ENCODE data around the gene BBIP1. TPM values are rescaled to one million over a fixed set of nuclear protein-coding genes. Genes with fewer than 3 reads are reported as not detected.

Gene BBIP1
- total RNA-seq, 1 experiment from 2014 or later, result 12.0 TPM

- ChIA-PET CTCF (no interaction called here), POLR2A (ENCODE audit: unreplicated experiment) (no interaction called here)
- no TSS peak for BruUV-seq (replicated peaks)
- no peak overlapping the region for H3K4me2 ChIP-seq (ENCODE audit: low read length)
- peaks cover 28% of the 10 kb centered on the region for H3K79me2 ChIP-seq (ENCODE audit: low read length)
- H3F3A ChIP-seq (ENCODE audit: low read length, unreplicated experiment), result no peaks in the 10 kb centered on the region
- no peaks in the 10 kb centered on the region for H3K27me3 ChIP-seq (ENCODE audit: low read length)
- H3K9me2 ChIP-seq (replicated peaks; ENCODE audit: low read length), result no peaks in the 10 kb centered on the region
- no peak overlapping the region for H2AFZ ChIP-seq (ENCODE audit: low read length)
- H3K9ac ChIP-seq (ENCODE audit: low read length), result no peak overlapping the region
- H3K4me1 ChIP-seq (ENCODE audit: insufficient read depth, low read length), result no peaks in the 10 kb centered on the region
- H3K36me3 ChIP-seq (ENCODE audit: low read depth, low read length), result no peaks in the 10 kb centered on the region
- no peaks in the 10 kb centered on the region for H3K9me3 ChIP-seq (ENCODE audit: low read length)
- TF ChIP-seq CTCF (conservative IDR thresholded peaks at IDR 0.05; ENCODE audit: low read depth, low read length) (no peak), EZH2phosphoT487 (IDR thresholded peaks at IDR 0.05; ENCODE audit: borderline replicate concordance, low read length) (no peak), EZH2 (IDR thresholded peaks at IDR 0.05; ENCODE audit: low read length, unreplicated experiment) (no peak)
- intact Hi-C loops (cut with micrococcal nuclease), result no loop called here
- H3K27ac ChIP-seq (ENCODE audit: low read length), result no peak overlapping the region
- no peak for DNase-seq
- no peak for ATAC-seq
- no peaks in the 10 kb centered on the region for H4K20me1 ChIP-seq (ENCODE audit: low read length)
- H3K4me3 ChIP-seq (ENCODE audit: low read length), result no peak overlapping the region
Measured at GRCh38 chr10:110964681-110965080, 45.7 kb upstream of the BBIP1 start.

GRCh38 chr10:110963162-110963561 lies 44.2 kb upstream of the BBIP1 start:
- Histone ChIP-seq H3F3A (ENCODE audit: low read length, unreplicated experiment) (no peaks in the 10 kb centered on the region), H4K20me1 (ENCODE audit: low read length) (no peaks in the 10 kb centered on the region), H3K4me1 (ENCODE audit: insufficient read depth, low read length) (no peaks in the 10 kb centered on the region), H3K27me3 (ENCODE audit: low read length) (no peaks in the 10 kb centered on the region), H3K9ac (ENCODE audit: low read length) (no peak overlapping the region), H3K27ac (ENCODE audit: low read length) (no peak overlapping the region), H3K4me3 (ENCODE audit: low read length) (no peak overlapping the region), H3K9me3 (ENCODE audit: low read length) (no peaks in the 10 kb centered on the region), H2AFZ (ENCODE audit: low read length) (no peak overlapping the region), H3K4me2 (ENCODE audit: low read length) (no peak overlapping the region), H3K36me3 (ENCODE audit: low read depth, low read length) (no peaks in the 10 kb centered on the region), H3K79me2 (ENCODE audit: low read length) (peaks cover 28% of the 10 kb centered on the region), H3K9me2 (replicated peaks; ENCODE audit: low read length) (no peaks in the 10 kb centered on the region)
- BruUV-seq (replicated peaks), result no TSS peak
- TF ChIP-seq CTCF (conservative IDR thresholded peaks at IDR 0.05; ENCODE audit: low read depth, low read length) (no peak), EZH2 (IDR thresholded peaks at IDR 0.05; ENCODE audit: low read length, unreplicated experiment) (no peak), EZH2phosphoT487 (IDR thresholded peaks at IDR 0.05; ENCODE audit: borderline replicate concordance, low read length) (no peak)
- DNase-seq (no peak), ATAC-seq (no peak)
- POLR2A ChIA-PET (ENCODE audit: unreplicated experiment), result no interaction called here
- CTCF ChIA-PET, result no interaction called here
- intact Hi-C loops (cut with micrococcal nuclease), result no loop called here

GRCh38 chr10:110962443-110962842 lies 43.5 kb upstream of the BBIP1 start:
- Histone ChIP-seq H3K4me3 (ENCODE audit: low read length) (no peak overlapping the region), H2AFZ (ENCODE audit: low read length) (no peak overlapping the region), H3K27ac (ENCODE audit: low read length) (no peak overlapping the region), H3K9me3 (ENCODE audit: low read length) (no peaks in the 10 kb centered on the region), H3K27me3 (ENCODE audit: low read length) (no peaks in the 10 kb centered on the region), H3K9me2 (replicated peaks; ENCODE audit: low read length) (no peaks in the 10 kb centered on the region), H3K79me2 (ENCODE audit: low read length) (peaks cover 30% of the 10 kb centered on the region), H3K9ac (ENCODE audit: low read length) (no peak overlapping the region), H3K4me1 (ENCODE audit: insufficient read depth, low read length) (no peaks in the 10 kb centered on the region), H3K4me2 (ENCODE audit: low read length) (no peak overlapping the region), H3K36me3 (ENCODE audit: low read depth, low read length) (no peaks in the 10 kb centered on the region), H3F3A (ENCODE audit: low read length, unreplicated experiment) (no peaks in the 10 kb centered on the region), H4K20me1 (ENCODE audit: low read length) (no peaks in the 10 kb centered on the region)
- no peak for ATAC-seq
- intact Hi-C loops (cut with micrococcal nuclease), result no loop called here
- DNase-seq, result no peak
- ChIA-PET POLR2A (ENCODE audit: unreplicated experiment) (no interaction called here), CTCF (no interaction called here)
- BruUV-seq (replicated peaks), result no TSS peak
- TF ChIP-seq CTCF (conservative IDR thresholded peaks at IDR 0.05; ENCODE audit: low read depth, low read length) (no peak), EZH2phosphoT487 (IDR thresholded peaks at IDR 0.05; ENCODE audit: borderline replicate concordance, low read length) (no peak)

Measured in PC-3 (cell line).